IPS DF 6.9 (cell line): ENCODE results near the gene ANKRD44.
"Not testable (repeated sequence)": the region's sequence is repeated elsewhere in the genome, so short reads cannot be mapped to it uniquely, and the experiment has no call there.

Source experiments
- DNase-seq: peaks from one replicate; pipeline ENCODE4 v3.0.0-alpha.2; 2013; ENCODE audit warnings: low read depth, low spot score
- H3K27ac ChIP-seq: one replicate; pipeline ENCODE4 v1.5.1; 2013; ENCODE audit warnings: low read length, control low read depth
- H3K27me3 ChIP-seq: 2 replicates; pipeline ENCODE4 v1.6.1; 2013; ENCODE audit warnings: mild to moderate bottlenecking, low read length; ENCODE audit not compliant: control insufficient read depth, insufficient read depth
- H3K36me3 ChIP-seq: 2 replicates; pipeline ENCODE4 v1.6.1; 2013; ENCODE audit warnings: low read length; ENCODE audit not compliant: control insufficient read depth, insufficient read depth
- H3K4me1 ChIP-seq: 2 replicates; pipeline ENCODE4 v1.6.1; 2013; ENCODE audit warnings: low read length; ENCODE audit not compliant: control insufficient read depth, insufficient read depth
- H3K4me3 ChIP-seq: 2 replicates; pipeline ENCODE4 v1.5.1; 2013; ENCODE audit warnings: mild to moderate bottlenecking, low read length
- H3K9me3 ChIP-seq: 2 replicates; pipeline ENCODE4 v1.6.1; 2013; ENCODE audit warnings: low read length, inconsistent platforms; ENCODE audit not compliant: control insufficient read depth, insufficient read depth
- WGBS: extraction: QIAGEN DNeasy Blood & Tissue Kit; methylation state at CpG from one replicate; pipeline ENCODE4 v1.1.7; 2013; ENCODE audit warnings: mixed read lengths, missing lambda C conversion rate; ENCODE audit not compliant: insufficient read length, insufficient coverage; 5-methylcytosine and 5-hydroxymethylcytosine counted together

The ANKRD44 gene

GRCh38 chr2:197240018-197240417 lies 70.6 kb downstream of the ANKRD44 start:
- not testable (repeated sequence) for H3K27me3 ChIP-seq, DNase-seq, H3K4me1 ChIP-seq, H3K36me3 ChIP-seq, H3K27ac ChIP-seq, H3K9me3 ChIP-seq, H3K4me3 ChIP-seq
- WGBS: no CpG with 5 or more reads among the region's 7 CpGs

DNA sequence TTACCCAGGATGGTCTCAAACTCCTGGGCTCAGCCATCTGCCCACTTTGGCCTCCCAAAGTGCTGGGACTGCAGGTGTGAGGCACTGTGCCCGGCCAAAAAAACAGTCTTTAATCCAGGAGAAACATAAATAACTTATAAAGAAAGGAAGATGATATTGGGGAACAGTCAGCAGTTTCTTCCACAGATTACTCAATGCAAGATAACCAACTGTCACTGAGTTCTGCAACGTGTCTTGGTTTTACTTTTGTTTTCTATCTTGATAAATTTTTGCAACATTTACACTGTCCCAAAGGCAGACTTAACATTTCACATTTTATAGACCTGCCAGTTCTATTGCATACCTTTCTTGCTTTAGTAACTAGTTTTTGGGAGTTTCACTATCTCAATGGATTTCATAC lies 71.1 kb downstream of the ANKRD44 start:
- H3K4me1 ChIP-seq: no peaks in the 10 kb centered on the region
- no peak for DNase-seq
- no peaks in the 10 kb centered on the region for H3K36me3 ChIP-seq
- H3K27ac ChIP-seq: no peak overlapping the region
- no CpG with 5 or more reads among the region's 2 CpGs for WGBS
- no peak overlapping the region for H3K4me3 ChIP-seq
- no peaks in the 10 kb centered on the region for H3K27me3 ChIP-seq
- H3K9me3 ChIP-seq: no peaks in the 10 kb centered on the region

GRCh38 chr2:197238043-197238365 lies 72.6 kb downstream of the ANKRD44 start:
- no CpG with 5 or more reads among the region's 2 CpGs for WGBS
- Histone ChIP-seq H3K9me3 (no peaks in the 10 kb centered on the region), H3K27me3 (no peaks in the 10 kb centered on the region), H3K4me3 (no peak overlapping the region), H3K27ac (no peak overlapping the region), H3K36me3 (no peaks in the 10 kb centered on the region), H3K4me1 (no peaks in the 10 kb centered on the region)
- no peak for DNase-seq

DNA sequence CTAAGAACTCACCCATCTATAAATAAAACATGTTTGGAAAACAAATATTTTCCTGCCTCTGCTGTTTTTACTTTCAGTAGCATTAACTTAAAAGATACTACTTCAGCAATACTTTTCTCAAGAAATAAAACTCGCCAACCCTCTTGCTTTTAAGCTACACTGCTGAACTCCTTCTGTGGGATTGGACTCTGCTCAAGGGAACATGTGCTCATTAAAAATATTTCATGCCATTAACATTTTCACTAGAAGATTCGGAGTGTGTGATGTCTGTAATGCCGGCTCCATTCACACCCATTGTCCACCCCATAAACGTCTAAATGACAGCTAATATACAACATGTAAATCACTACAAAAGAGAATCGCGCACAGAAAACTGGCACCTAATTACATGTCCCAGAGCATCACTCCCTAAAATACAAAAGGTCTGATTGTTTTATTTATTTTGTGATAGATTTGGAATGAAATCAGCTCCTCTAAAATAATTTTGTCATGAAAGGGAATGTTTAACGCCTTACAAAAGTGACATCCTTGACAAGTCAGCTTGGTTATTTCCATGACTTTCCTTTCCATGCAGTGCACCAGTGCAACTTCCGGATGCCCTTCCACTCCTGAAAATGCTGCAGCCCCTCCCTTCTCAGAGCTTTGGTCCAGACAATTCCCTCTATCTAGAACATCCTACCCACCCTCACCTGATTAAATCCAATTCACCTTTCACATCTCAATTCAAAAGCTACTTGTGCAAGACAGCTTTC lies 73.1 kb downstream of the ANKRD44 start:
- no CpG with 5 or more reads among the region's 8 CpGs for WGBS
- no peak for DNase-seq
- no peaks in the 10 kb centered on the region for H3K27me3 ChIP-seq
- H3K9me3 ChIP-seq: no peaks in the 10 kb centered on the region
- H3K4me3 ChIP-seq: no peak overlapping the region
- H3K4me1 ChIP-seq: no peaks in the 10 kb centered on the region
- H3K27ac ChIP-seq: no peak overlapping the region
- H3K36me3 ChIP-seq: no peaks in the 10 kb centered on the region

GRCh38 chr2:197236816-197237215 lies 73.8 kb downstream of the ANKRD44 start:
- no peaks in the 10 kb centered on the region for H3K9me3 ChIP-seq
- H3K4me1 ChIP-seq: no peaks in the 10 kb centered on the region
- no peak overlapping the region for H3K27ac ChIP-seq
- no peaks in the 10 kb centered on the region for H3K36me3 ChIP-seq
- H3K4me3 ChIP-seq: no peak overlapping the region
- H3K27me3 ChIP-seq: no peaks in the 10 kb centered on the region
- no CpG with 5 or more reads among the region's 7 CpGs for WGBS
- no peak for DNase-seq

GRCh38 chr2:197236159-197236558 lies 74.4 kb downstream of the ANKRD44 start:
- Histone ChIP-seq H3K4me1 (no peaks in the 10 kb centered on the region), H3K9me3 (no peaks in the 10 kb centered on the region), H3K36me3 (no peaks in the 10 kb centered on the region), H3K27ac (no peak overlapping the region), H3K4me3 (no peak overlapping the region), H3K27me3 (no peaks in the 10 kb centered on the region)
- DNase-seq: no peak
- no CpG with 5 or more reads among the region's 2 CpGs for WGBS

GRCh38 chr2:197235711-197236110 lies 74.9 kb downstream of the ANKRD44 start:
- WGBS: no CpG with 5 or more reads among the region's 3 CpGs
- no peak for DNase-seq
- H3K4me1 ChIP-seq: no peaks in the 10 kb centered on the region
- no peaks in the 10 kb centered on the region for H3K9me3 ChIP-seq
- H3K4me3 ChIP-seq: no peak overlapping the region
- no peaks in the 10 kb centered on the region for H3K36me3 ChIP-seq
- H3K27me3 ChIP-seq: no peaks in the 10 kb centered on the region
- H3K27ac ChIP-seq: no peak overlapping the region

GRCh38 chr2:197234671-197235191 lies 75.8 kb downstream of the ANKRD44 start:
- Histone ChIP-seq H3K27me3 (no peaks in the 10 kb centered on the region), H3K4me1 (no peaks in the 10 kb centered on the region), H3K36me3 (no peaks in the 10 kb centered on the region), H3K9me3 (no peaks in the 10 kb centered on the region), H3K27ac (no peak overlapping the region), H3K4me3 (no peak overlapping the region)
- WGBS: no CpG with 5 or more reads among the region's 4 CpGs
- DNase-seq: no peak

DNA sequence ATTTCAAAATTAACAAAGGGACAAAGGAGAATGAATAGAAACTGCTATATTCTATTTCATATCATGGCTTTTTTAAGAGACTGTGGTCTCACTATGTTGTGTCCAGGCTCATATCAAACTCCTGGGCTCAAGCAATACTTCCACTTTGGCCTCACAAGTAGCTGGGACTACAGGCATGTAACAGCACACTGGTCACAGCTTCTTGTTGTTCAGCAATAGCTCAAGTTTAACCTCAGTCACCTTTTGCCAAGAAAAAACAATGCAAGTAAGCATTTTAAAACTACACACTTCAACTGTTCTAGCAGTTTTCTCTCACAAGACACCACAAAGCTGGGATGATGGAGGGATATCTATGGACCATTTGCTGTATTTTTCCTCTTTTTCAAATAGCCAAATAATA lies 77.1 kb downstream of the ANKRD44 start:
- Histone ChIP-seq H3K36me3 (no peaks in the 10 kb centered on the region), H3K9me3 (no peaks in the 10 kb centered on the region), H3K27me3 (no peaks in the 10 kb centered on the region), H3K4me1 (no peaks in the 10 kb centered on the region), H3K27ac (no peak overlapping the region), H3K4me3 (no peak overlapping the region)
- DNase-seq: no peak

DNA sequence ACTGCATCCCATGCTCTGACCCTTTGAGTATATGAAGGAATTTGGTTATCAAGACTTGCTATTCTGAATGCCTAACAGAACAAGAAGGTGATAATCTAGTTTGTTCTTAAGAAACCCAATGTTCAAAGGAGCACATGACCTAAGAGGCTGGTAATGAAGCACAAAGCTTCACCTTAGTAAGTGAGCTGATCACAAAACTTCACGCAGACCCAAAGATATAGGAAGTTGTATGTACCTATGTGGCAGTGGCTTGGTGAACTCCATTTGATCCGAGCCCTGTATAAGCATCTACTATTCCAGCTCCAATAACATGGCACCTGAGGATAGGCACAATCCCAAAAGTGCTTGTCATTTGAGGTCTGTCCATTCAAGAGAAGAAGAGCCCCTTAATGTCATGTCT lies 78.6 kb downstream of the ANKRD44 start:
- no peaks in the 10 kb centered on the region for H3K27me3 ChIP-seq
- no peak overlapping the region for H3K4me3 ChIP-seq
- no peaks in the 10 kb centered on the region for H3K36me3 ChIP-seq
- no peaks in the 10 kb centered on the region for H3K4me1 ChIP-seq
- H3K27ac ChIP-seq: no peak overlapping the region
- WGBS: no CpG with 5 or more reads among the region's 2 CpGs
- DNase-seq: no peak
- no peaks in the 10 kb centered on the region for H3K9me3 ChIP-seq
